NOMO-1 (cell line): ENCODE results near the gene ODC1.
"Not testable (repeated sequence)": the region's sequence is repeated elsewhere in the genome, so short reads cannot be mapped to it uniquely, and the experiment has no call there.

Experiments used
- DNase-seq, 2 experiments: peaks; one replicate each; lab custom pipeline; 2025; ENCODE audit not compliant: unreplicated experiment in 2 of 2; lab: John Stamatoyannopoulos, UW

ODC1 gene

DNA sequence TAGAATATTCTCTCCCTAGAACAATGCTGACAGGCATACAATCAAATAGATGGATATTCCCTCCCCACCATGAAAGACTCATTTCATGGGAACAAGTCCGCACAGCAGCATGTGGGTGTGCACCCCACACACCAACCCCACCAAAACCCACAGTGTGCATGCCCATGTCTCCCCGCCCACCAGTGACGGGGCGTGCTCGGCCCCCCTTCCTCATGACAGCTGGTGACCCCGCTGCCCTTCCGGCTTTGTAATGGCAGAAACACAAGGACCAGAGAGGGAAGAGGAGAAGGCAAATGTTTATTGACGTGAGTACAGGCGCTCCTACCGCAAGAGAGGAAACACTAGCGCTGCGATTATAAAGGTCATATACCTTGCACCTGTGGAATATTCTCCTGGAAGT, 30.8 kb upstream of the ODC1 start:
- no peak for DNase-seq

DNA sequence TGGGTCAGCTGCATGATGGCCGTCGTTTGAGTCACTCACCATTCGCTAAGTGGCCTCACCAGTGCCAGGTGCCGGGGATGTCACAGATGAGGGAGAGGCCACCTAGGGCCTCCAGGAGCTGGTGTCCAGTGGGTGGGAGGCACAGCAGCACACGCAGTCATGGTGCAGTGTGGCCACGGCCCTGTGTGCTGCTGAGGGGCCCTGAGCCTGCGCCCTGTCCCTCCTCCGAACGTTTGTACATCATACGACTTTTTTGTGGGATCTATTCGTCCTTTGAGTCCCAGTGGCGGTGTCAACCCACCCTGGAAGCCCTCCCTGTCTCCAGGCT, 30.1 kb upstream of the ODC1 start:
- DNase-seq: no peak

DNA sequence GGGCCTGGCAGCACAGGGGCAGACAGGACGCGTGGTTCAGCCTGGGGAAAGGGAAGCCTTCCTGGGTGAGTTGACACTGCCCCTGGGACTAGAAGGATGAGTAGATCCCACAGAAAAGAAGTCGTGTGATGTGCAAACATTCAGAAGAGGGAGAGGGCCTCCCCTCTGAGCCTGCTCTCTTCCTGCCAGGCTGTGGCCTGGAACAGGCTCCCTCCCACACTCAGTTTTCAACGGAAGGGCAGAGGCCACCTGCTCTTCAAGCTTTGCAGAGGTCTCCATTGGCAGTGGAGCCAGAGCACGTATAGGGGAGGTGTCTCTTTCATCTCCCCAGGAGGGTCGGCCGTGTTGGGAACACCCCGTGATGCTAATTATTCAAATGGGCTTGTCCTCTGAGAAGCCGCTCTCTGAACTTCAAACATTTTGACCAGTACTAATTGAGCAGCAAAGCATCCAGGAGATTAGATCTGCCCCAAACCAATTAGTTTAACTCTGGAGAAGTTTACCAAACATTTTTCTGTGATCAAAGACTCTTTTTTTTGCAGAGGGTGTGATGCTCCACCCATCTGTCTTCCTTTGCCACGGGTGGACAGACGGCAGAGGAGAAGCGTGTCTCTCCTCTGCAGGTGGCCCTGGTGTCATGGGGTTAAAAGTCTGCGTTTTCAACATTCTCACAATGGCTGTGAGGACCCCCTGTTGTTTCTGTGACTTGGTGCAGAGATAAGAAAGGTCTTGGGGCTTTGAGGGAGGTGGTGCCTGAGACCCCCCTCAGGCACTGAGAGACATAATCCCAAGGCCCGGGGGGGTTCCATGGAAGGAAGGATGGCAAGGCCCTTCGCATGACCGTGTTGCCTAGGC, 29.5 kb upstream of the ODC1 start:
- no peak for DNase-seq

DNA sequence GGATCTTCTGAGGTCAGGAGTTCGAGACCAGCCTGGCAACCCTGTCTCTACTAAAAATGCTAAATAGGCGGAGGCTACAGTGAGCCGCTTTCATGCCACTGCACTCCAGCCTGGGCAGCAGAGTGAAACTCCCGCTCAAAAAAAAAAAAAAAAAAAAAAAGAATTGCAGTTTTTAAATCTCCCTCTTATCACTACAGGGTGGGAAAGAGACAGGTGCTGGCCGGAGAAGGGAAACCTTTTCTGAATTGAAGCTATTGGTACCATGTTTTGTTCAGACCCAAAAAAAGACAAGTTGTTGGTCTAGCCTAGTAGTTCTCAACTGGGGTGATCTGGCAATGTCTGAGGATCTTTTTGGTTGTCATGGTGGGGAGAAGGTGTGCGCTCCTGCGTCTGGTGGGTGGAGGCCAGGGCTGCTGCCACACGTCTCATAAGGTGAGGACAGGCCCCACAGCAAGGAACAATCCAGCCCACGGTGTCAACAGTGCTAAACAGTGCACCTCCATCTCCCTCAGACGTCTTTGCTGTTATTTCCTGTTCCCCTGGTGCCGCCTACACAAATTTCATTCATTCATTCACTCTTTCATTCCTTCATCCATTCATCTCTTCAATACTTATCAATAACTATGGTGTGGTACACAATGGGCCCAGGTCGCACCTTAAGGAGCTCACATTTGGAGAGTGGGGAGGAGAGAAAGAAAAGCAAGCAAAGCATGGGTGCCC, 28.8 kb upstream of the ODC1 start:
- no peak for DNase-seq

DNA sequence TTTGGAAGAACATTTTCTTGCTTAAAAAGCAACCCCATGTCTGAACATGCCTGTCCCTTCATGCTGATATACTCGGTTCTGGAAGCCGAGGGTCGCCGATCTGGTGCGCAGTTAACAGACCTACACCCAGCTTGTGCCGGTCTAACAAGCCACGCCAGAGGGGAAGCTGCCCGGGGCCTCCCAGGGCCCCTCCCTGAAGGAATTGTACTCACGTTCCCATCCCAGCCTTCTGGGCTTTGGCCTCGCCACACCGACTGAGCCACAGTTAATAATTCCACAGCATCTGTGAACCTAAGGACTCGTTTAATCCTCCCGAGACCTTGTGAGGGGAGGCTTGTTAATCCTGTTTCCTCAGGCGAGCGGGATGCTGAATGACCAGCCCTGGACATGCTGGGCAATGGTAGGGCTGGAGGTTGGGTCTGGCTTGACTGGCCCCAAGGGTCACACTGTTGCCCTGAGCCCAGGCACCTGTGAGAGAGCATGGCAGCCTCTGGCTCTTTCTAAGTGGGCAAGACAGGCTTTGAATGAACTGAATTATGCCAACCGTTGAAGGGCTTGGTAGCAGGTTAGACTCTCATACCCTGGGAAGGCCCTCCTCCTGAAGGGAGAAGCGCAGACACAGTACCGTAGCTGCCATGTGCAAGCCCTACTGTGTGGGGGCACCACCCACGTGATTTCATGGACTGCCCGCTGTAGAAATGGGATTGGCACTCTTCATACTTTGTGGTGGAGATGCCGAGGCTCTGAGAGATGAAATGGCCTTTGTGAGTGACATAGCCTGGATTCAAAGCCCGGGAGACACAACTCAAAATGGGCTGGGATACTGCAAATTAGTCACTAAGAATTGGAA, 27.9 kb upstream of the ODC1 start:
- no peak for DNase-seq

DNA sequence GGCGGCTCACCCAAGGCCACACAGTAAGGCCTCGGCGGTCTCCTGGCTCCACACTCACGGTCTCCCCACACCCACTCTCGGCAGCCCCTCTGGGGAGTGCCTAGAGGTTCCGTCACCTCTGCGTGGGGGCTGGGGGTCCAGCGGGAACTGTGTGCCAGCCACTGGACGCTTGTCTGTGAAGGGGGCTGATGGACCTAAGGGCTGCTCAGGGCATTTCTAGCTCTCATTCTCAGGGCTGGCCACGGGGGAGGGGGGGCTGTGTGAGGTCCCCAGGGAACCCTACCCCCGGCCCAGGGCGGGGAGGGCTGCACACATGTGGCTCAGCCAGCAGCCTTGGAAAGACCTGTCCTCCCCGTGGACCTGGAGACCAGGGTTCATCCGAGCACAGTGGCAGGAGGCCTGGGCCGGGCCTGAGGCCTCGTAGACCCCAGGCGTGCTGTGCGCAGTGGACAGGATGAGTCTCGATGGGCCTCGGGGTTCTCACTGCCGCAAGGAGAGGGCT, 27.1 kb upstream of the ODC1 start:
- DNase-seq: no peak

DNA sequence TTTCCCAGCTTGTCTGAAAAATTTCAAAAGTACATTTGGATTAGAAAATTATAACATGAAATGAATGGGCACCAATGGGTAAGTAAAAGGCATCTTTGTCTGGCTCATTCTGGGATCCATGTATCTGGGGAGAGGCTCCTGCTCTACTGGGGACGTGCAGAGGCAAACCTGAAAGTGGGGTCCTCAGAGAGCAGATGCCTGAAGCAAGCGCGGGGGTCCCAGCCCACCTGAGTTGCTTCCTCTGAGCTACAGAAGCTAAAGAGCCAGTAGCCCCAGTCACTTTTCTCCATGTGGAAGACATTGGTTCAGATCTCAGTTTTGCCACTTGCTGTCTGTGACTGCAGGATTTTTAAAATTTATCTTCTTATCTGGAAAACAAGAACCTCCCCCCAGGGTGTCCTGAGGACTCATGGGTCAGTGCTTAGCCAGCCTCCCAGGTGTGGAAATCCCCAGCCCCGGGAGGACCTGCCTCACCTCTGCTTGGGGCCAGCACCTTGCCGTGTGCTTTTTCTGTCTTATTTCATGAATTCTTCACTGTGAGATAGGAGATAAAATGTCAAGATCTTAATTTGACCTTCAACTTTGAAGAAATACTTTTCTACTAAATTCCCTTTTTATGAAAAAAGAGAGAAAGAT, 25.1 kb upstream of the ODC1 start:
- DNase-seq: no peak

DNA sequence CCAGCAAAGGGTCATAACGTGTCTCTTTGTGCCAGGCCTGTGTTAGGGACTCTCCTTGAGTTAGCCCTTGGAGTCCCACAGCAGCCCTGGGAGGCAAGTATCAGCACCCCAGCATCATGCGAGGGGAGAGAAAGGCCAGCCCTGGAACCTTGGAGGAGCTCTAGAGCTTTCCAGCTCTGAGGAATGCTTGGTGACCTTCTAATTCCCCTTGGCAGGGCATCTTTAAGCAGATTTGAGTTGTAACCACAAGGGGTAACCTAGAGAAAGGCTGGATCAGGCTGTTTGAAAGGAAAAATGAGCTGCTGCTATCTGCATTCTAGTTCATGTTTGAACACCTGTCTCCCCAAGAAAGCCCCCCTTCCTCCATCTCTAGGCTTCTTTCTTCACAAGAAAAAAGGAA, 23.8 kb upstream of the ODC1 start:
- no peak for DNase-seq

DNA sequence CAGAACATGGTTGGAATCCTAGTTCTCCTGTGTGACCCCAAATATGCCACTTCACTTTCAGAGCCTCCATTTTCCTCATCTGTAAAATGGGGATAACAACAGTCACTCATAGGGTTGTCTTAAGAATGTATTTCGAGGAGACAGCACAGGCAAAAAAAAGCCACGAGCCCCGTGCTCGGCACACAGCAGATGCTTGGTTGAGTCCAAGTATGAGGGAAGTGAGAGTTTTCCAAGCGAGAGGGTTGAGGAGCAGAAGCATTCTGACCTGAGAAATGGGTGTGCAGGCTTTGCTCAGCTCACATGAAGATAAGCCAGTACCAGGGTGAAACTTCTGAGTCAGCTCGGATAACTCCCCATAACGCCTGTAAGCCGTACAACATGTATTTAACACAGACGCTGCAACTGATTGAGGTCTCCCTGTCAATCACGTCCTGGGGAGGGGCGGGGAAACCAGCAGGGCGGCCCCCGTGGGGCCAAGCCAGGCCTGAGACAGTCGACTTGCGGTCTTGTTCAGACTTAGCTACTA, 23.0 kb upstream of the ODC1 start:
- no peak for DNase-seq

DNA sequence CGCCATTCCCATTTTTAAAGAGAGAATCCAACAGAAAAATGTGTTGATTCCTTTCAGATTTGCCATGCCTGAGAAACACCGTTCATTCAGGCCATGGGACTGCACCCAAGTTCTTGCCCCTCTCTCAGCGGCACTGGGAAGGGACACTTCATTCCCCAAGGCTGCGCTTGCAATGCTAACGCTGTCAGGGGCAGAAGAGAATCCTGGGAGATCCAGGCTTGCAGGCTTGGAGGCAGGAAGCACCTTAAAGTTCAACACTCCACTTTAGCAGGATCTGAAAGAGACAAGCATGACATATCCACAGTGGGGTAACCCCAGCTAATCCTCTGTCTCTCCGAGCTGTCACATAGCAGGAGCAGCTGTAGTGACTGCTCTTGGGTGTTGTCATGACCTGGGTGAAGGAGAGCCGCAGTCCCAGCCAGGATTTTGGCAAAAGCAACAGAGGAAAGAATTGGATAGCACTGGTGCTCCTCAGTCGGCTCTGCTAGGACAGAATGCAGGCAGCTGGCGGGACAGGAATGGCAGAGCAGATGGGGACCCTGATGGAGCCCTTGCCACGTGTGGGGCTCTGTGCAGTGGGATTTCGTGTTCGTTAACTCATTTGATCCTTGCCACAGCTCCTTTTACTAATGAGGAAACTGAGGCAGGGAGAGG, 22.0 kb upstream of the ODC1 start:
- DNase-seq: no peak

DNA sequence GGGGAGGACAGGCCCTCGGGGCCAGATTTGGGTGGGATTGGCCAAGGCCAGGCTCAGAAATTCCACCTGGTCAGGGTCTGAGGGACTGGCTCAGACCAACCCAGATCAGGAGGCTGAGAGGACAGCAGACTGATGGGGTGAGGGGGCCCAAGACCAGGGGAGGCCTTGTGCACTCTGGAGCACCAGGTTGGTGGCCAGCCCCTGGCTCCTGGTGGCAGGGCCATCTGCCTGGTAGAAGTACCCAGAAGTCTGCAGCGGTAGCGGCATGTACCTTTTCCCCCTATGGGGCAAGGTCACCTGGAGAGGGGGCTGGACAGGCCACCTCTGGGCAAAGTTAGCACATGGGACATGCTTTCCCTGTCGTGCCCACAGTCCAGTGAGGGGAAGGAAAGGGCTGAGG, 21.2 kb upstream of the ODC1 start:
- no peak for DNase-seq

DNA sequence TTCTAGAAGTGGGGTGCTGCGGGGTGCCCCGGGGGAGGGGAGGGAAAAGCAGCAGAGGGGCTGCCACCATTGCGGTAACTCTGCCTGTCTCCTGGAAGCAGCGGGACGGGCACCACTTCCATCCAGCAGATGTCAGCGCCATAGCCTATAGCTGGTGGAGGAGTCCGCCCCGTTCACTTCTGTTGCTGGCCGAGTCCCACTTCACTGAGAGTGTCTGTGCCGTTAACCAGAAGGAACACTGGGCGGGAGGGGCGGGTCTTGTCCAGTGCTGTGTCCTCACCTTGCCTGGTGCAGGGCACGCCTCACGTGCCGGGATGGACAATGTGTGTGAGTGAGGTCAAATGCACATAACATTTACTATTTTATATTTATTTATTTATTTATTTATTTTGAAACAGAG, 19.3 kb upstream of the ODC1 start:
- no peak for DNase-seq

DNA sequence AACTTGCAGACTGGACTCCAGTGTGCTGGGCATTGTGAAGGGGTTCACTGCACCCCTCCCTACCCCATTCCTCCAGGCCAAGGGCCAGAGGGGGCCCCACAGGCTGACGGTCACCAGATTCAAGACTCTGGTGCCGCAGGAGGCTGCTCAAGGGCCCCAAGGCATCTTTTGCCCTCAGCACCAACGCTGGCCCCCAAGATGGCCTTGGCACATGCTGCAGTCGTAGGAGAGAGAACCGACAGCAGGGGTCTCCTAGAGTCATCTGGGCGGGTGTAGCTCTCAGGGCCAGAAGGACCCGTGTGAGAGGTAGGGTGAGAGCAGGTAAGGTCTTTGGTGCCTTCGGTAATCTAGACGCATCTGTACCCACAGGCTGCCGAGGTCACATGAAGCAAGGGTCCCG, 18.7 kb upstream of the ODC1 start:
- no peak for DNase-seq

DNA sequence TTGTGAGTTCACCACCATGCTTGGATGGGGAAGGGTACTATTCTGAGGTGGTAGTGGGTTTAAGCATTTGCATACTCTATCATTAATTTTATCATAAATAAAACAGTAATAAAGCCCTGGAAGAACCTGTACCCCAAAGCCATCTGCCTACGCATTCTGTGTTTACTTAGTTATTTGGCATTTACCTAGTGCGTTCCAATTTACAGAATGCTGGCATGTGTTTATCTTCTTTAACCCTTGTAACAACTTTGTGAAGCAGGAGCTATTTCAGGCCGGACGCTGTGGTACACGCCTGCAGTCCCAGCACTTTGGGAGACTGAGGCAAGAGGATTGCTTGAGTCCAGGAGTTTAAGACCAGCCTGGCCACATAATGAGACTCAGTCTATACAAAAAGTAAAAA, 17.8 kb upstream of the ODC1 start:
- no peak for DNase-seq

DNA sequence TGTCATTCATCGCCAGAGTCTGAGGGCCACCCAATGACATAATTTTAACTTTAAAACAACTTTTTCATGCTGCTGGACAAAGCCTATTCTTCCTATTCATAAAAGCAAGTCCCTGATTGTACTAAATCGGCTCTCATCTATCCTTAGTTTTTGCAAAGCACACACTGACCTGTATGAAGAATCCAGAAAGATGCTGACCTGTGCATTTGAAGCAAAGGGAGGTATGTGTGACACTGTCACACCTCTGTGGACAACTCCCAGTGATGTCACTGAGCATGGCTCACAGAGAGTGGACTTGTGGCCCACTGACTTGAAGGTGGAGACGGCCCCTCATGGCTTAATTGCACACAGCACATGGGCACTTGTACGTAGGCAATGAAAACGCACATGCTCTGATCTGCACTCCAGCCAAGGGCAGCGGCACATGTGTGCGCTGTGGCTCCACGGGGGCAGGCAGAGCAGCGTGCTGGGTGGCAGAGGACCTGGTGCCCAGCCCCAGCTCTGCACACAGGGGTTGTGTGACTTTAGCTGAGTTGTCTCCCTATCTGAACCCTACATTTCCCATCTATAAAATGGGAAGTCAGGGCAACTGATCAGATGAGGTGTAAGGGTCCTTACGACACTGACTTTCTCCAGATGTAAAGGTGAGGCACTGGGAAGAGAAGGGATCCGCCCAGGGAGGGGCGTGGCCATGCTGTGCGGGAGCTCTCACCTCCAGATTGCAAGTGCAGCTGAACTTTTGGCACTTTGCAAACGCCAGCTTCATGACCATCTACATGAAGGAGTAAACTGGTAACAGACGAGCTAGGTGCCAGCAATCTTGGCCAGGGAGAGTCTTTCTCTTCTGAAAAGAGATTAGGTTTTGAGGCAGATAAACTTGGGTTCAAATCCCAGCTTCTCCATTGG, 14.3 kb upstream of the ODC1 start:
- no peak for DNase-seq

DNA sequence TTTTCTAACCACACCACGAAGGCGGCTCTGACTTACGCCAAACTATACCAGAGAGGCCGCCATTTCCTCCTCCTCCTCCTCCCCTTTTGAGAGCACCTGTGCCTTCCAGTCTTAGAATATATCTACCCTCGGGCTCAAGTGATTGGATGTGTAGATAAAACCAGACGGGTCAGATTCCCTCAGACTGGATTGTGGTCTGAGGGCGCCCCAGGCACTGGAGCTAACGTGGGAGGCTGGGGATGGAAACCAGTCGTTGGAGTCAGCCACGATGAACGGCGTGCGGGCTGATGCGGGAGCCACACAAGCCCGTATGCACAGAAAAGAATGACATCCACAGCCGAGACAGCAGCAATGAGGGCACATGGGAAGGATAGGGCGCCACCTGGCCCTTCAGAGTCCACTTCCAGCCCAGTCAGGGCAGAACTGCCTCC, 12.3 kb upstream of the ODC1 start:
- no peak for DNase-seq

DNA sequence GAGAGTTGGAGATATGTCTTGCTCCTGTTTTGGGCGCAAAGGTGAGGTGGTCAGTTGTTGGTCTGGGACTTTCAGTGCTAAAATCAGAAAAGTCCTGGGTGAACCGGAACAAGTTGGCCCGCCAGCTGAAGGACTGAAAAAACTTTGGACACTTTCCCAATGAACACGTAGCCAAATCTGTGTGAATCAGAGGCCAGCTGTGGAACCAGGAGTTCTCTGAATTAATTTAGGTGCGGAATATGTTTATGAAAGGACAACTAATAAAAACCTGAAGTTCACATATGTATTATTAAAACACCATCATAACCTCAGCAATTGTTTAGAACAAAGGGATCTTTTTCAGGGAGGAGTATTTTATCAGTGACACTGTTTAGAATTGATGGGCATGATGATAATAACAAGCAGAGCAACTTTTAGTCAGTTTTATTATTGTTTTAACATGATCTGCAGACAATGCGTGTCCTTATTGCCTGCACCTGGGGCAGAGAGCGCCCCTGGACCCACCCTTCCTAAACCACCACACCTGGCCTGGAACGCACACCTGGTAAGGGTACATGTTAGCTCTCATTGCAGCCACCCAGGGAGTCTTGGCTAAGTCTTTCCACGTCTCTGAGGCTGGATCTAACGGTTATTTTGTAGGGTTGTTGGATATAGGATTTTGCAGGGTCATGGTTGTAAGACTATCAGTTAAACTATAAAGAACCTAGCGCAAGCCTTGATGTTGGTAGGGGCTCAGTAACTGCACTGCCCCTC, 9.9 kb upstream of the ODC1 start:
- DNase-seq: no peak

DNA sequence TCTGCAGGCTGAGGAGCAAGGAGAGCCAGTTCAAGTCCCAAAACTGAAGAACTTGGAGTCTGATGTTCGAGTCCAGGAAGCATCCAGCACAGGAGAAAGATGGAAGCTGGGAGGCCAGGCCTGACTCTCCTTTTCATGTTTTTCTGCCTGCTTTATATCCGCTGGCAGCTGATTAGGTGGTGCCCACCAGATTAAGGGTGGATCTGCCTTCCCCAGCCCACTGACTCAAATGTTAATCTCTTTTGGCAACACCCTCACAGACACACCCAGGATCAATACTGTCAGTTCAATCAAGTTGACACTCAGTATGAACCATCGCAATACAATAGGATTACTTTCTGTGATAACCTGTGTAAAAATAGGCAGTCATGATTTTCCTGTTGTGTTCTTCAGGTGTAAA, 9.1 kb upstream of the ODC1 start:
- not testable (repeated sequence) for DNase-seq
